HG02610 (cell line): ENCODE data around the gene CRTAC1.

Experiments used
- ATAC-seq: cut with Tn5 transposase; IDR thresholded peaks from one replicate; pipeline ENCODE4 v1.9.1; 2021; ENCODE audit warnings: mild to moderate bottlenecking, moderate library complexity; ENCODE audit not compliant: unreplicated experiment

CRTAC1 gene

GRCh38 chr10:98030991-98031431 is 590 bp upstream of the CRTAC1 start:
- ATAC-seq = no peak

GRCh38 chr10:98029149-98030092 is 1.0 kb downstream of the CRTAC1 start:
- no peak for ATAC-seq

GRCh38 chr10:98028168-98028770 is 2.2 kb downstream of the CRTAC1 start:
- ATAC-seq = no peak

GRCh38 chr10:98023024-98023423 is 7.4 kb downstream of the CRTAC1 start:
- ATAC-seq = no peak

DNA sequence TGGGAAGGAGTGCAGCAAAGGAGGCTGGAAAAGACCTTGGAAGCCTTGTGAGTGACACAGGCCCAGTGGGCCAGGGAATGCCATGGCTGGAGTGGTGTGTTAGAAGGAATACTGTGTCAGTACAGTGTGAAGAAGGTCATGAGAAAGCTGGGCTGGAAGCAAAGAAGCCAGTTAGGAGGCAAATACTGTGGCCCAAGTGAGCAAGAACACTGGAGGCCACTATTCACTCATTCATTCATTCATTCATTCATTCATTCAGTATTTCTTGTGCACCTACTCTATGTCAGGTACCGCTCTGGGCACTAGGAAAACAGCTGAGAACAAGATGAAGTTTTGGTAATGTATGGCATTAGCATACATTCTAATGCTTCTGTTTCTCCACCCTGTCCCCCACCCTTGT is 9.6 kb downstream of the CRTAC1 start:
- no peak for ATAC-seq

GRCh38 chr10:98020254-98020653 is 10.2 kb downstream of the CRTAC1 start:
- ATAC-seq = no peak

- no peak for ATAC-seq
Measured at GRCh38 chr10:98019784-98020183, 10.6 kb downstream of the CRTAC1 start.

DNA sequence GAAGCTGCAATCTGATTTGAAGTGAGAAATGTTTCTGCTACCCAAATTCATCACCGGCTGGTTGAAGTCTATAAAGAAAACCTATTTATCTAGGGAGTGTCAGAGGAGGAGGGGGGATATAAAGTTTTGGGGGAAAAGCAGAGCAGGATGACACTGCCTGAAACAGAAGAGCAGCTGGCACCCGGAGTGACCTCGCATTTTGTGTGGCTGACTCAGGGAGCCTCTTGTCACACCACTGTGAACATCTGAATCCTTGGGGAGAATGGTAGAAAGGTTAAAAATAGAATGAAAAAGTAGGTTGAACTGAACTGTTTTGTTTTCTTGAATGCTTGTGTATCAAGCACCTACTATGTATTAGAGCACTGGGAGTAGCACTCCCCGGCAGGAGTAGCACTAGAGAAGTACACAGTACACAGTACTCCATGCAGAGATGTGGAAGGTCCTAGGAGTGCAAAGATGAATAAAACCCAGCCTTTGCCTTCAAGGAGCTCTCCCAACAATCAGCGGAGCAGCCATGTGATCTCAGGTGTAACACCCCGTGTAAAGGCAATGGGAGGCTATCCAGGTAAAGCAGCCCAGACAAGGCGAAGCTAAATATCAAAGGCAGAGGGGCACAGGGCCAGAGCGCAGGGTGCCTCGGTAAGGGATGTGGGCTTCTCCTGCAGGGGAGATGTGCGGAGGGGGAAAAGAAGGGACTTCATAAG is 13.5 kb downstream of the CRTAC1 start:
- ATAC-seq = no peak

GRCh38 chr10:98013776-98014175 is 16.6 kb downstream of the CRTAC1 start:
- no peak for ATAC-seq

GRCh38 chr10:98013122-98013521 is 17.3 kb downstream of the CRTAC1 start:
- no peak for ATAC-seq

- ATAC-seq = no peak
Measured at GRCh38 chr10:98012644-98013043, 17.8 kb downstream of the CRTAC1 start.

DNA sequence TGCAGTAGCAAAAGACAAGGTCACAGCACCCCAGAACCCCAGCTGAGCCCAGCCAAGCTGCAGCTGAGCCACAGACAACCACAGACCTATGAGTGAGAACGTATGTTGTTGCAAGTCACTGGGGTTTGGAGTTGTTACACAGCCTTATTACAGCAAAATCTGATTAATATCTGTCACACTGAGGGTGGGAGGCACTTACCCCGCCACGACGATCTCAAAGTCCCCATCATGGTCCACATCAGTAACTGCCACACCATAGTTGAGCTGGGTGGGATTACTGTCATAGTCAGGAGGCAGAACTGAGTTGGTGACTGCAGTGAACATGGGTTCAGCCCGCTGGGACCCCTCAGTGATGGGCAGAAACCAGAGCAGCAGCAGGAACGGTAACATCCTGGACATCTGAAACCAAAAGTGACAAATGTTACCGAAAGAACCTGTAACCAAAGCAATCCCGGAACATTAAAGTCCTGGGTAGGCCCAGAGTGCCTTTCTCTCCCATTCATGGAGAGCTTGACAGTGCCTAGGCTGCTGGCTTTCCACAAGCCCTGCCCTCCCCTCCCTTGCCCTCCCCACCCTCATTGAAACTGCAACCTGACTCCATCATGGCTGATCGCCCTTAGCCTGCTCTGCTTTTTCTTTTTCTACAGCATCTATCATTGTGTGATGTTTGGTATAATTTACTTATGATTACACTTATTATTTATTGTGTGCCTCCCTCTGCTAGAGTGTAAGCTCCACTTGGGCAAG is 19.3 kb downstream of the CRTAC1 start:
- ATAC-seq = no peak

- ATAC-seq = no peak
Measured at GRCh38 chr10:98006266-98006665, 24.2 kb downstream of the CRTAC1 start.

GRCh38 chr10:98001736-98002135 is 28.7 kb downstream of the CRTAC1 start:
- no peak for ATAC-seq

GRCh38 chr10:98000346-98000745 is 30.1 kb downstream of the CRTAC1 start:
- no peak for ATAC-seq

- no peak for ATAC-seq
Measured at GRCh38 chr10:97999923-98000248, 30.5 kb downstream of the CRTAC1 start.

GRCh38 chr10:97999066-97999922 is 31.1 kb downstream of the CRTAC1 start:
- no peak for ATAC-seq

- no peak for ATAC-seq
Measured at GRCh38 chr10:97991871-97992270, 38.5 kb downstream of the CRTAC1 start.

DNA sequence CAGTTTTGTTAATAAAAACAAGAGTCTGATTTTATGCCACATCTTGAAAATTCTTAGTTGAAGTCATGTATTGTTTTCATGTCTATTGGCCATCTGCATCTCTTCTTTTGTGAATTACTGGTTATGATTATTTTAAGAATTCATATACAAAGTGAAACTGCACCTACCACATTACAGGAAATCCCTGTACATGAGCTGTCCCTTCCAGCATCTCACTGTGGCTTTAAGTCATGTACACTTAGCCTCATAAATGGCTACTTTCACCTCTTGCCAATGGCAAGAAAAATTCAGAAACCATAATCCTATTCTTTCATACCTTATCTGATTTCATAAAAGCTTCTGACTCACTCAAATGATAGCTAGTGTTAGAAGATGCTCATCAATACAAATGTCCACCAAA is 48.6 kb downstream of the CRTAC1 start:
- ATAC-seq = no peak

DNA sequence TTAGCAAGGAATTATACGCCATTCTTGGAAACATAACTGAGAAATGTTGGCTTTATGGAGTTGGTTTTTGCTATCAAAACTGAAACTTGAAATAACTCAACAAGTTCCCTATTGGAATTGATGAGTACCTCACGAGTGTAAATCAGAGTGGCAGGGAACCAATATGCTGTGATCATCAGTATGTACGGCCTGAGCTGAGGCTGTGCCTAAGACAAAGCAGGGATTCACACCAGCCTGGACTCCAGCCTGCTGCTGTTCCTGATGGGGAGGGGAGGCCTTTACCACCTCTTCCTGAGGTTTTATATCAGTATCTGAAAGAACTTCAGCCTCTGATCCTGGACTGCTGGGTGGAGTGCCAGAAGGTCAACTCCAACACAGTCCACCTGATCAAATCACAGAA is 52.7 kb downstream of the CRTAC1 start:
- ATAC-seq = no peak
